ENCODE data around the gene UBE2E3.

UBE2E3 gene

GRCh38 chr2:181070836-181071200 lies 90.4 kb downstream of the UBE2E3 start:
- H3K4me3 ChIP-seq (ENCODE audit: low read depth, low read length), result no peak overlapping the region
- DNase-seq (ENCODE audit: low read depth), result no peak
- TF ChIP-seq CTCF (IDR thresholded peaks at IDR 0.05; ENCODE audit: control insufficient read depth, extremely low read depth, insufficient read depth), result no peak

- H3K4me3 ChIP-seq (ENCODE audit: low read depth, low read length), result no peak overlapping the region
- TF ChIP-seq CTCF (IDR thresholded peaks at IDR 0.05; ENCODE audit: control insufficient read depth, extremely low read depth, insufficient read depth), result no peak
- DNase-seq (ENCODE audit: low read depth), result no peak
These were observed 92.3 kb downstream of the UBE2E3 start for GRCh38 chr2:181072486-181073235.

GRCh38 chr2:181073896-181074295 lies 93.5 kb downstream of the UBE2E3 start:
- no peak overlapping the region for H3K4me3 ChIP-seq (ENCODE audit: low read depth, low read length)
- no peak for TF ChIP-seq CTCF (IDR thresholded peaks at IDR 0.05; ENCODE audit: control insufficient read depth, extremely low read depth, insufficient read depth)
- DNase-seq (ENCODE audit: low read depth), result no peak

GRCh38 chr2:181074457-181074856 lies 94.1 kb downstream of the UBE2E3 start:
- no peak overlapping the region for H3K4me3 ChIP-seq (ENCODE audit: low read depth, low read length)
- TF ChIP-seq CTCF (IDR thresholded peaks at IDR 0.05; ENCODE audit: control insufficient read depth, extremely low read depth, insufficient read depth), result no peak
- no peak for DNase-seq (ENCODE audit: low read depth)

GRCh38 chr2:181076658-181077057 lies 96.3 kb downstream of the UBE2E3 start:
- no peak for DNase-seq (ENCODE audit: low read depth)
- TF ChIP-seq CTCF (IDR thresholded peaks at IDR 0.05; ENCODE audit: control insufficient read depth, extremely low read depth, insufficient read depth), result no peak
- no peak overlapping the region for H3K4me3 ChIP-seq (ENCODE audit: low read depth, low read length)

GRCh38 chr2:181077128-181077709 lies 96.8 kb downstream of the UBE2E3 start:
- H3K4me3 ChIP-seq (ENCODE audit: low read depth, low read length), result no peak overlapping the region
- peak; percentile 66 for TF ChIP-seq CTCF (IDR thresholded peaks at IDR 0.05; ENCODE audit: control insufficient read depth, extremely low read depth, insufficient read depth)
- peak; percentile 22 for DNase-seq (ENCODE audit: low read depth)

- H3K4me3 ChIP-seq (ENCODE audit: low read depth, low read length), result no peak overlapping the region
- no peak for TF ChIP-seq CTCF (IDR thresholded peaks at IDR 0.05; ENCODE audit: control insufficient read depth, extremely low read depth, insufficient read depth)
- no peak for DNase-seq (ENCODE audit: low read depth)
These were observed 102.7 kb downstream of the UBE2E3 start for GRCh38 chr2:181083140-181083539.
